ENCODE data around the gene CCNG2.

Gene CCNG2

DNA sequence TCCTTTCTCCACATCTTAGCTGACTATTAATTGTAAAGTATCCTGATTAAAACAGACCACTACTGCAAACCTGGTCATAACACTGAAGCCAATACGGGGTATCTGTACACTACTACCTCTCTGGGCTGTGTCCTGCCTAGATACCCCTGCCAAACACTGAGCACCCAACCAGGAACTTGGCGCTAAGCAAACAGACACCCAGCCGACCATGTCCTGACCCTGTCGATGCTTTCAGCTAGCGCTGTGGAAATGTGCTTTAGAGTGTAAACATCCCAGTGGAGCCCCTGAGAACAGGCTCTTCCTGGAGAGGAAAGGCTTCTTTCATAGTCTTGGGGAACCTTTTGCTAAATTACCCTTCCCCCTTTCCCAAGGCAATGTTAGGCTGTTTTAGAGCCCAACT, 52.9 kb downstream of the CCNG2 start:
- DNase-seq, result no peak

DNA sequence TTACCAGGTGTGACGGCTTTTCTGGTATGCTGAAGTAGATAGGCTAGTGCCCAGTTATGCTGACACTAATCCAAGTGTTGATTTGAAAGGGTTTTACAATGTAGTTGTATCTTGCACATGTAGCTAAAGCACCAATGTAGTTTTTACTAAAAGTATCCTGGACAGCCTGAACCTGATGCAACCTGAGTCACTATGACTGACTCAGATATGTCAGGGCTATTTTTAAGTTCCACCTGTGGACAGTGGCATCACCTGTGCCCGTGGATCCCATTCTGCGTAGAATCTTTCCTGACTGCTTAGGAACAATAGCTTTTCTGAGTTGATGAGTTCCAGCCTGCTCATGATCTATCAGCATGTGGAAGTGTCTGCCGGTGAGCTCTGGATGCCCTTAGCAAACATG, 58.1 kb downstream of the CCNG2 start:
- no peak for DNase-seq

DNA sequence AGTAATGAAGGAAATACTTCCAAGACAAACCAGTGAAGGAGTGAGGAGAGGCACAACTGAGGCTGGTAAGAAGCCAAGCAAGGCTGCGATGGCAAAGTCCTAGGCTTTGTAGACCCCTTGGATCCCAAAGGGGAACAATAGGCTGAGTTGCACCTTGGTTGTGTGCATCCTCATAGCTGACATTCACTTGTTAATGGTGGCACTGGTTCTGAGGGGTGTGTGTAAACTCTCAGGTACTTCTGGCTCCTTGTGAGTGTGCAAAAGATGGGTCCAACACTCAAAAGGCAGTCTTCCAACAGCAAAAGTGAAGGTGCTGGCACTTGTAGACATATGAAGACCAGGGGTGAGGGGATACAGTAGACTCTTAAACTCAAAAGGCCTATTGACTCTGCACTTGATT, 60.5 kb downstream of the CCNG2 start:
- no peak for DNase-seq

DNA sequence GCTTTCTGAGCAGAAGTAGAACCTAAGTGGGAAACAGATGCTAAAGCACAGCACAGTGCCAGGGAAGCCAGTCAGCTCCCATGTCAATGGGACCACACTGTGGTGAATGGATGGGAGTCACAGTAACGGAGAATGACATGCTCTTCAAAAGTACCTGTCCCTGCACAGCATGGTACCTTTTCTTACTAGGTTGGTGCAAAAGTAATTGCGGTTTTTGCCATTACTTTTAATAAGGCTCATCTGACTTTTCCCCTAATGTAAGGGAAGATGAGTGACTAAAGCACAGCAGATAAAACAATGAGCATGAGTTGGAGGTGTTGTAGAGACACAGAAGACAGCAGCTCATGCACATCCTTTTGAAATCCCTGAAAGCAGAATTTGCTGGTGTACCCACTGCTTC, 62.3 kb downstream of the CCNG2 start:
- DNase-seq, result no peak

Measured in NCI-H226 (cell line).